GM12864 (cell line): ENCODE data around the gene LCT.

Source experiments
- DNase-seq: peaks from one replicate; pipeline ENCODE4 v3.0.0-alpha.2; 2011; ENCODE audit warnings: low read depth
- H3K4me3 ChIP-seq: 2 replicates; pipeline ENCODE4 v1.5.1; 2011; ENCODE audit warnings: mild to moderate bottlenecking, low read depth, low read length, control low read depth
- CTCF ChIP-seq: IDR thresholded peaks from 2 replicates; pipeline ENCODE4 v1.5.1; 2011; ENCODE audit warnings: low read depth, mild to moderate bottlenecking, moderate library complexity, low read length, control low read depth, inconsistent platforms; ENCODE audit errors: missing control alignments

Gene LCT

DNA sequence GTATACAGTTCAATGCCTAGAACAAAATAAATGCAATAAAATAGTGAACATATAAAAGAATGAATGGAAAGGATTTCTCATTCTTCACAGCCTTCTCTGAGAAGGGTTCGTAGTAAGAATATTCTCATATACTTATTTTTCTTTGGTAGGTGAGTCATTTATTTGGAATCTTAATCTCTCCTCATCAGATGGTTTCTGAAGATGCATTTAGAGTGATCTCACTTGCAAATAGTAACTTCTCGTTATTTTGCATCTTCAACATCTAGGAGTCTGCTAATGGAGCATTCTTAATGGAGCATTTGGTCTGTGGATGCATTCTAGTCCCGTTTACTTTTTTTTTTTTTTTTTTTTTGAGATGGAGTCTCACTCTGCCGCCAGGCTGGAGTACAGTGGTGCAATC, 91.4 kb downstream of the LCT start:
- TF ChIP-seq CTCF: no peak
- DNase-seq: no peak
- no peak overlapping the region for H3K4me3 ChIP-seq

- peak; percentile 31 for TF ChIP-seq CTCF
- peak; percentile 29 for DNase-seq
- H3K4me3 ChIP-seq: no peak overlapping the region
Observed at GRCh38 chr2:135744760-135745314, 92.1 kb downstream of the LCT start.

- peak overlapping the region; percentile 88 for H3K4me3 ChIP-seq
- no peak for DNase-seq
- no peak for TF ChIP-seq CTCF
Observed at GRCh38 chr2:135743860-135744259, 93.1 kb downstream of the LCT start.

- H3K4me3 ChIP-seq: peak overlapping the region; percentile 88
- peak; percentile 24 for DNase-seq
- no peak for TF ChIP-seq CTCF
Observed at GRCh38 chr2:135742325-135742757, 94.6 kb downstream of the LCT start.

DNA sequence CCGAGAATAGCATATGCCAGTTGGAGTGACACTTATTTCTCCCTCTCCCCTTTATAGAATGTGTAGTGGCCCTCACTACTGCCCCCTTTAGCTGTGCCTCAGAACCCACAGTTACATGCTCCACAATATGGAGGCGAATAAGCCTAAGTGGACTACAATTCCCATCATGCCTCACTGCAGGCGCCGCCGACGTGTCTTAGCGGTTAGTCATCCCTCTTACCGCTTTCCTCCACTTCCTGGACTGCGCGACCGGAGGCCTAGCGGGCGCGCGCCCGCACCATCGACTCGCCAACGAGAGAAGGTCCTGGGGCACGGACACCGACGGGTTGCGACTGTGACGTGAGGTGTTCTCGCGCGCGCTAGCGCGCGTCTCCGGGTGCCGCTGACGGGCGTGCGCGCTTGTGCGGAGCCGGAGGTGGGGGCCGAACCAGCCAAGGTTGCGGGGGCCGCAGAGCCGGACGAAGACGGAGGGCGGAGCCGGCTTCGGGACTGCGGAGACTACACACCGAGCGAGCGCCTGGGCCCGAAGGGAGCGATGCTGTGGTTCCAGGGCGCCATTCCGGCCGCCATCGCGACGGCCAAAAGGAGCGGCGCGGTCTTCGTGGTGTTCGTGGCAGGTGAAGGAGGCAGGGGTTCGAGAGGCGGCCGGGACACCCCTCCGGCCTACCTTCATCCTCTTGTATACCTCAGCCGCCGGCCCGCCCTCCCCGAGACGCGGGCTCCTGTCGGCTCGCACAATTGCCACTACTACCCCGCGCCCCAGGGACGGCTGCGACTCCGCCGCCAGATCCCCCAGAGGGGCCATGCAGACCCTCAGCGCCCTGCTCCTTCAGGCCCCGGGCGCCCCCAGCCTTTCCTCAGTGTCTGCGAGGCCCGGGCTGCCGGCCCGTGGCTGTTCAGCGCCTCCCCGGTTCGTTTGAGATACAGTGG, 95.3 kb downstream of the LCT start, which contains the start of gene UBXN4:
TSS of gene UBXN4 (plus strand) at position 461 of the 930 bp plus-strand sequence. CDS start at position 536, 75 bp downstream.
- peak; percentile 73 for TF ChIP-seq CTCF
- DNase-seq: peak; percentile 98
- H3K4me3 ChIP-seq: peak within 1 kb of the TSS; percentile 88

DNA sequence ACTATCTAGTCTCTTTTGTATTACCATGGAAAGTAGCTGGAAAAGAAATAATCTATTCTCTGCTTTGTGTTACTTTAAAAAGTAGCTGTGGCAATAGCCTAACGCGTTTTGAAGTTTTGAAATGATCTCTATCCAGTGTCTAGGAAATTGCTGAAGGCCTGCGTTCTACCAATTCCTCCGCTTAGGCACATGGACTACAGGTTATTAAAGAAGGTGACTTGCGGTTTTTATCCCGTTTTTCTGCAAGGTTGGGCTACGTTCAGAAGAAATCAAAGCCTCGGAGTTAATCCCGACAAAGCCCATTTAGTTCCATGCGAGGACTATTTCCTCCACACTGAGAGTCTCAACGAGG, 96.0 kb downstream of the LCT start:
- no peak for DNase-seq
- TF ChIP-seq CTCF: no peak
- no peak overlapping the region for H3K4me3 ChIP-seq
